K562 (cell line): Measurements from ENCODE around the gene SPI1. TPM values are rescaled to one million over a fixed set of nuclear protein-coding genes. Genes with fewer than 3 reads are reported as not detected.

ENCODE experiments used
- CREB1 ChIP-seq, 2 experiments: sonication (generic) in 1 of 2; formaldehyde crosslinking in 1 of 2; IDR thresholded peaks; 2 replicates each; pipeline versions ENCODE4 v1.6.1 to v1.8.0; 2012 to 2022; ENCODE audit warnings: inconsistent platforms in 1 of 2, mild to moderate bottlenecking in 1 of 2, missing genetic modification reagents in 1 of 2, moderate library complexity in 1 of 2
- EP300 ChIP-seq: IDR thresholded peaks from 2 replicates; pipeline ENCODE4 v1.6.1; 2012; ENCODE audit warnings: low read length, improper control_type of control experiment
- NFRKB ChIP-seq: fragments of 450-650 bp; IDR thresholded peaks from 2 replicates; pipeline ENCODE4 v1.6.1; 2016; ENCODE audit warnings: low read depth
- RCOR1 ChIP-seq, 2 experiments: IDR thresholded peaks; 2 replicates each; pipeline ENCODE4 v1.6.1; 2012; ENCODE audit warnings: low read depth in 2 of 2, low read length in 2 of 2, borderline replicate concordance in 1 of 2, improper control_type of control experiment in 1 of 2
- ZKSCAN8 ChIP-seq: fragments of 200-800 bp; sonication (Bioruptor generic); IDR thresholded peaks from 2 replicates; pipeline ENCODE4 v1.6.1; 2016; ENCODE audit warnings: missing genetic modification characterization, missing compliant biosample characterization
- ZNF143 ChIP-seq: sonication (generic); formaldehyde crosslinking; IDR thresholded peaks from 2 replicates; pipeline ENCODE4 v1.9.0; 2022; ENCODE audit warnings: mild to moderate bottlenecking, missing genetic modification reagents
- ZNF24 ChIP-seq: fragments of 450-650 bp; IDR thresholded peaks from 2 replicates; pipeline ENCODE4 v1.6.1; 2016
- polyA plus RNA-seq, 8 experiments: library from polyadenylated mRNA; depleted of rRNA in 4 of 8; stranded (reverse) in 5 of 8; unstranded in 3 of 8; fragments of >200 nt; fragmentation: Nextera tagmentation in 2 of 8; fragmentation: Illumina TruSeq in 1 of 8; extraction: Ambion mirVana in 2 of 8; extraction: Trizol in 1 of 8; gene quantifications; 2 replicates each; pipeline versions ENCODE4 v1.2.1 to v1.2.3, GENCODE V29; 2011 to 2014; ENCODE audit warnings: inconsistent platforms in 1 of 8, missing spikeins in 1 of 8
- total RNA-seq, 7 experiments: library from RNA; depleted of rRNA in 6 of 7; stranded (reverse); fragments of >200 nt in 6 of 7; fragmentation: Illumina TruSeq in 2 of 7; extraction: Trizol in 2 of 7; gene quantifications; 2 replicates each; pipeline versions ENCODE4 v1.2.1 to v1.2.3, GENCODE V29; 2011 to 2021; ENCODE audit warnings: low replicate concordance in 1 of 7
- TF ChIP-seq, protein P1 (sequence below): fragments of 450-650 bp; IDR thresholded peaks from 2 replicates; pipeline ENCODE4 v1.6.1; 2016; ENCODE audit warnings: borderline replicate concordance
- TF ChIP-seq, protein P2 (sequence below): fragments of 150-350 bp; conservative IDR thresholded peaks from 2 replicates; pipeline ENCODE4 v1.6.1; 2014; ENCODE audit warnings: low read length
- TF ChIP-seq, protein P3 (sequence below), 3 experiments: fragments of 200-800 bp in 1 of 3; sonication (Bioruptor generic) in 1 of 3; sonication (generic) in 1 of 3; formaldehyde crosslinking in 1 of 3; IDR thresholded peaks; 2 replicates each; pipeline versions ENCODE4 v1.6.1 to v1.8.0; 2016 to 2022; ENCODE audit warnings: mild to moderate bottlenecking in 2 of 3, missing compliant biosample characterization in 2 of 3, missing genetic modification characterization in 2 of 3, missing genetic modification reagents in 1 of 3
- TF ChIP-seq, protein P4 (sequence below): sonication (generic); formaldehyde crosslinking; IDR thresholded peaks from 2 replicates; pipeline ENCODE4 v1.8.1; 2022; ENCODE audit warnings: missing genetic modification reagents
- TF ChIP-seq, protein P5 (sequence below): fragments of 250-450 bp; sonication (Bioruptor Pico); IDR thresholded peaks from 2 replicates; pipeline ENCODE4 v1.5.0; 2020; ENCODE audit warnings: mild to moderate bottlenecking

Gene SPI1
- total and polyA plus RNA-seq, 9 of the 15 experiments (the other 6 are each of a cell fraction or from before 2014, with no cell fraction given), result 0.10 to 33.7 (median 10.3) TPM

DNA sequence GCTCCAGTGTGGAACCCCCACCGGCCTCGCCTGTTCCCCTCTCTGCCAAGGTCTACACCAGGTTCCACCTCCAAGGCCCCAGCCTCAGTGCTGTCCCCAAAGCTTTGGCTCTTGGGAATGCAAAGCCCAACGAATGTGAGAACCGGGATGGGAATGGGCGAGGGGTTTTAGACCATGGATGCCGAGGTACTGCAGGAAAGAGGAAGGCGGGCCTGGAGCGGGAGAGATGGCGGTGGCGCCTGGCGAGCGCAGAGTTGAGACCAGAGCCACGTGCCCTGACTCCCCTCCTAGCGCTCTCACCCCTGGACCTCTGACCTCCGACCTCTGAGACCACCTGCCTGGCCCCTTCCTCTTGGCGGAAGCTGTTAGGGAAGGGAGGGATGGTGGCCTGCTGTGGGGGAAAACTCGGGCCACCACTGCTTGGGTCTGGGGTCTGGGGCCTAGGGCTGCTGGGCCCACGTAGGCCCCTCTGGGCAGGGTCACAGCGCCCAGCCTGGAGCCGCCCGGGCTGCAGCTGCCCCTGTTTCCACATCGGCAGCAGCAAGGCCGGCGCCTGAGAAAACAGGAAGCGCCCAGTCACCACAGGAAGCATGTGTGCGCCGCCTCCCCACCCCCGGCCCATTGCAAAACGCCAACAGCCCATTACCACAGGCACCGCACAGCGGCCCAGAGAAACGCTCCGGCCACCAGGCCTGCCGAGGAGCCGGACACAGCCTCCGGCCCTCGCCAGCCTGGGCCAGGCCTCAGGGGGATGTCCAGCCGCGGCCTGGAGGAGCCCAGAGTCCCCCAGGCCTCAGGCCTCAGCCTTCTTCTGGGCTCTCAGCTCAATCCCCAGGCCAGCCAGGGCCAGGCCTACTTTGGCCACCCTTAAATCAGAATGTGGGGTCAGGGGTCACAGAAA, 16.2 kb upstream of the SPI1 start (continued):
- TF ChIP-seq, protein P1, sequence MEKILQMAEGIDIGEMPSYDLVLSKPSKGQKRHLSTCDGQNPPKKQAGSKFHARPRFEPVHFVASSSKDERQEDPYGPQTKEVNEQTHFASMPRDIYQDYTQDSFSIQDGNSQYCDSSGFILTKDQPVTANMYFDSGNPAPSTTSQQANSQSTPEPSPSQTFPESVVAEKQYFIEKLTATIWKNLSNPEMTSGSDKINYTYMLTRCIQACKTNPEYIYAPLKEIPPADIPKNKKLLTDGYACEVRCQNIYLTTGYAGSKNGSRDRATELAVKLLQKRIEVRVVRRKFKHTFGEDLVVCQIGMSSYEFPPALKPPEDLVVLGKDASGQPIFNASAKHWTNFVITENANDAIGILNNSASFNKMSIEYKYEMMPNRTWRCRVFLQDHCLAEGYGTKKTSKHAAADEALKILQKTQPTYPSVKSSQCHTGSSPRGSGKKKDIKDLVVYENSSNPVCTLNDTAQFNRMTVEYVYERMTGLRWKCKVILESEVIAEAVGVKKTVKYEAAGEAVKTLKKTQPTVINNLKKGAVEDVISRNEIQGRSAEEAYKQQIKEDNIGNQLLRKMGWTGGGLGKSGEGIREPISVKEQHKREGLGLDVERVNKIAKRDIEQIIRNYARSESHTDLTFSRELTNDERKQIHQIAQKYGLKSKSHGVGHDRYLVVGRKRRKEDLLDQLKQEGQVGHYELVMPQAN, result no peak
- TF ChIP-seq, protein P2, sequence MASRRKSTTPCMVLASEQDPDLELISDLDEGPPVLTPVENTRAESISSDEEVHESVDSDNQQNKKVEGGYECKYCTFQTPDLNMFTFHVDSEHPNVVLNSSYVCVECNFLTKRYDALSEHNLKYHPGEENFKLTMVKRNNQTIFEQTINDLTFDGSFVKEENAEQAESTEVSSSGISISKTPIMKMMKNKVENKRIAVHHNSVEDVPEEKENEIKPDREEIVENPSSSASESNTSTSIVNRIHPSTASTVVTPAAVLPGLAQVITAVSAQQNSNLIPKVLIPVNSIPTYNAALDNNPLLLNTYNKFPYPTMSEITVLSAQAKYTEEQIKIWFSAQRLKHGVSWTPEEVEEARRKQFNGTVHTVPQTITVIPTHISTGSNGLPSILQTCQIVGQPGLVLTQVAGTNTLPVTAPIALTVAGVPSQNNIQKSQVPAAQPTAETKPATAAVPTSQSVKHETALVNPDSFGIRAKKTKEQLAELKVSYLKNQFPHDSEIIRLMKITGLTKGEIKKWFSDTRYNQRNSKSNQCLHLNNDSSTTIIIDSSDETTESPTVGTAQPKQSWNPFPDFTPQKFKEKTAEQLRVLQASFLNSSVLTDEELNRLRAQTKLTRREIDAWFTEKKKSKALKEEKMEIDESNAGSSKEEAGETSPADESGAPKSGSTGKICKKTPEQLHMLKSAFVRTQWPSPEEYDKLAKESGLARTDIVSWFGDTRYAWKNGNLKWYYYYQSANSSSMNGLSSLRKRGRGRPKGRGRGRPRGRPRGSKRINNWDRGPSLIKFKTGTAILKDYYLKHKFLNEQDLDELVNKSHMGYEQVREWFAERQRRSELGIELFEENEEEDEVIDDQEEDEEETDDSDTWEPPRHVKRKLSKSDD, result no peak
- TF ChIP-seq ZKSCAN8 (CRISPR knock-in tag) (peak; percentile 52; the same call in 1 of the 2 replicates), CREB1 (IDR thresholded peaks at IDR 0.05) (no peak), CREB1 (CRISPR knock-in tag; IDR thresholded peaks at IDR 0.05) (0 out of 2 replicates have a peak, but pooled peaks have one; percentile 32), ZNF24 (no peak), EP300 (peak; percentile 49), RCOR1 (IDR thresholded peaks at IDR 0.05; ENCODE audit: borderline replicate concordance in 1 of 2, low read depth in 2 of 2, low read length in 2 of 2) (no peak), NFRKB (no peak), ZNF143 (CRISPR knock-in tag) (no peak)
- TF ChIP-seq, protein P3, sequence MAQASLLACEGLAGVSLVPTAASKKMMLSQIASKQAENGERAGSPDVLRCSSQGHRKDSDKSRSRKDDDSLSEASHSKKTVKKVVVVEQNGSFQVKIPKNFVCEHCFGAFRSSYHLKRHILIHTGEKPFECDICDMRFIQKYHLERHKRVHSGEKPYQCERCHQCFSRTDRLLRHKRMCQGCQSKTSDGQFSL (CRISPR knock-in tag; IDR thresholded peaks at IDR 0.05), result no peak
- TF ChIP-seq, protein P3 (tag; IDR thresholded peaks at IDR 0.05), result no peak
- TF ChIP-seq, protein P4, sequence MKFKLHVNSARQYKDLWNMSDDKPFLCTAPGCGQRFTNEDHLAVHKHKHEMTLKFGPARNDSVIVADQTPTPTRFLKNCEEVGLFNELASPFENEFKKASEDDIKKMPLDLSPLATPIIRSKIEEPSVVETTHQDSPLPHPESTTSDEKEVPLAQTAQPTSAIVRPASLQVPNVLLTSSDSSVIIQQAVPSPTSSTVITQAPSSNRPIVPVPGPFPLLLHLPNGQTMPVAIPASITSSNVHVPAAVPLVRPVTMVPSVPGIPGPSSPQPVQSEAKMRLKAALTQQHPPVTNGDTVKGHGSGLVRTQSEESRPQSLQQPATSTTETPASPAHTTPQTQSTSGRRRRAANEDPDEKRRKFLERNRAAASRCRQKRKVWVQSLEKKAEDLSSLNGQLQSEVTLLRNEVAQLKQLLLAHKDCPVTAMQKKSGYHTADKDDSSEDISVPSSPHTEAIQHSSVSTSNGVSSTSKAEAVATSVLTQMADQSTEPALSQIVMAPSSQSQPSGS (CRISPR knock-in tag), result no peak
- TF ChIP-seq, protein P5, sequence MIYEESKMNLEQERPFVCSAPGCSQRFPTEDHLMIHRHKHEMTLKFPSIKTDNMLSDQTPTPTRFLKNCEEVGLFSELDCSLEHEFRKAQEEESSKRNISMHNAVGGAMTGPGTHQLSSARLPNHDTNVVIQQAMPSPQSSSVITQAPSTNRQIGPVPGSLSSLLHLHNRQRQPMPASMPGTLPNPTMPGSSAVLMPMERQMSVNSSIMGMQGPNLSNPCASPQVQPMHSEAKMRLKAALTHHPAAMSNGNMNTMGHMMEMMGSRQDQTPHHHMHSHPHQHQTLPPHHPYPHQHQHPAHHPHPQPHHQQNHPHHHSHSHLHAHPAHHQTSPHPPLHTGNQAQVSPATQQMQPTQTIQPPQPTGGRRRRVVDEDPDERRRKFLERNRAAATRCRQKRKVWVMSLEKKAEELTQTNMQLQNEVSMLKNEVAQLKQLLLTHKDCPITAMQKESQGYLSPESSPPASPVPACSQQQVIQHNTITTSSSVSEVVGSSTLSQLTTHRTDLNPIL (CRISPR knock-in tag), result no peak
